NCI-H774 (cell line): ENCODE results near the gene CREB5.
"Not testable (repeated sequence)": the region's sequence is repeated elsewhere in the genome, so short reads cannot be mapped to it uniquely, and the experiment has no call there.

Experiments
- DNase-seq: peaks from one replicate; lab custom pipeline; 2025; lab: John Stamatoyannopoulos, UW

Gene CREB5

DNA sequence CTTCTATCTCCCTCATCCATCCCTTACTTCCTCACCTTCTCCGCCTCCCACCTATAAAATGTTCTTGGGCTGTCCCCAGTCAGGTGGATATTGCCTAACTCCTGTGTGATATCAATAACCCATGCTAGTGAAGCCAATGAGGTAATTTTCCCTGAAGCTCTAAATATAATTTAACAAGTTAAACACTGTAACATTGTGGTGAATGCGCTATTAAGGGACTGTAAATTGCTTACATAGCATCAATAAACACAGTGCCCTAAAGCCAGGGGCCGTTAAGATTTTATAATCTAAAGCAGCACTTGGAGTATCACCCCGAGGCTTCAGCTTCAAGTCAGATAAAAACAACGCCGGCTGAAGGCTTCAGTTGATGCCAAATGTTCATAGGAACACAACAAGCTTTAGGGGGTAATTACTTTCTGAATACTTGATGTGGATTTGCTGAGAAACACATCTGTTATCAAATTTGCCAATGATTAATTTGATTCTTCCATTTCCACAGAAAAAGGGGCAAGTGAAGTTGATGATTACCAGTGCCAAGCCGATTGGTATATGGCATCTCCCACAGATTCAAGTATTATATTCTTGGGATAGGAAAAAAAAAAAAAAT lies 138.4 kb downstream of the CREB5 start:
- DNase-seq: no peak

DNA sequence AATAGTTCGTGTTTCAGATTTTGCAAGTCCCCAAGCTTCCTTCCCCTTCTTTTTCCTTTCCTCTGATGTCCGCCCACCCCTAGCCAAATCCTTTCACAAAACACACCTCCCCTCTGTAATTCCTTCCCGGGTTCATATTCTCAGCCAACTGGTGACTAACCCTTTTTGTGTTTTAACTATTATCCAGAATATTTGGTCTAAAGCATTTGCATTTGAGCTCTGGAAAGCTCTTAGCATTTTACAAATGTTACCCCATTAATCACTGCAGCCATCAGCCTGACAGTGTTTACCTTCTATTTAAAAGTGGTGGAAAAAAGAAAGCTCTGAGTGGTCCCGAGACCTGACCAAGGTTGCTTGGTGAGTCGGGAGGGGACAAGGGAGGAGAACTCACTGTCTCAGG lies 139.0 kb downstream of the CREB5 start:
- no peak for DNase-seq

DNA sequence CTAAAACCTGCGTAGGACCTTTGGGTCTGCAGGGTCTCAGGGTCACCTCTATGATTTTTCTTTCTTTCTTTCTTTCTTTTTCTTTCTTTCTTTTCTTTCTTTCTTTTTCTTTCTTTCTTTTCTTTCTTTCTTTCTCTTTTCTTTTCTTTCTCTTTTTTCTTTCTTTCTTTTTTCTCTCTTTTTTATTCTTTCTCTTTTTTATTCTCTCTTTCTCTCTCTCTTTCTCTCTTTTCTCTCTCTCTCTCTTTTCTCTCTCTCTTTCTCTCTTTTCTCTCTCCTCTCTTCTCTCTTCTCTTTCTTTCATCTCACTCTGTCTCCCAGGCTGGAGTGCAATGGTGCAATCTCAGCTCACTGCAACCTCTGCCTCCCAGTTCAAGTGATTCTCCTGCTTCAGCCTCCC lies 139.4 kb downstream of the CREB5 start:
- not testable (repeated sequence) for DNase-seq

DNA sequence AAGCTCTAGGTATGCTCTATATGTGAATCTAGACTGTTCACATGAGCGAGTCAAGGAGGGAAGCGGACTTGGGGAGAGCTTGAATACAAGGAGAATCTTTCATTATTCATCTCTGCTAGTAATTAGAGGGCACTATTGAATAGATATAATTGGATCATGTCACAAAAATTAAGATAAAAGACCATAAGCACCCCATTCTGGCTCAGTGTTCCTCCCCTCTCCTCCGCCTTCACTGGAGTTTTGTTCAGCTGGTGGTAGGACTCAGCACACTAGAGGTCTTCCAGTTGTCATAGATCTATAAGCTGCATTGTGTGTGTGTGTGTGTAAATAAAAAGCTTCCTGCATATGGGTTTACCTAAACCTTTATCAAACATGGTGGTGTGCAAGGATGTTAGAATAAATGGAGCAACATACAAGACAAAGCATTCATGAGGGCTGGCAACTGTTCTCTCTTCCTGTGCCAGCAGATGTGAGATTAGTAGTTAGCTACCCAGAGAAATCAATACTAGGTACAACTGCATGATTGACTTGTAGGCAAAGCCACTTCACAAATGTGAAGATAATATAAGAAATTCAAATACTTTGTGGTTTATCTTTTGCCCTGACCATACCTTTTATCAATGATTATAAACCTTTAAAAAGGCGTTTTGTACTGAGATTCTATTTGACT lies 142.6 kb downstream of the CREB5 start:
- DNase-seq: no peak

DNA sequence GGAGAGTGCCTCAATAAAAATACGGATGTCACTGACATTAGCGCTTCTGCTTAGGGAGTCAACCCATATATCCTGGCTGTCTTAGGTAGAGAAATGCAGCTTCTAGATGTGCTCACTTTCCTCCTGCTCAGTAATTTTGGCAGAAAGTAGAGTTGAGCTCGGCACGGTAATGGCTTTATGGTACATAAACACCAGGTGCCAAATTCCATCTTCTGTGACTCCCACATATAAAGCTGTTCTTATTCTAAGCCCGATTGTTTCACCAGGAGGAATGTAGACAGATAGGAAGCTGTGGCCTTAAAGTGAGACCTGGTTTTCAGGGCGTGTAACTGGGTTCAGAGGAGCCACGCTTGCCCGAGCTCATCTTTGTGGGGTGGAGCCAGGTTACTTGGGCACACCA lies 143.7 kb downstream of the CREB5 start:
- DNase-seq: no peak

DNA sequence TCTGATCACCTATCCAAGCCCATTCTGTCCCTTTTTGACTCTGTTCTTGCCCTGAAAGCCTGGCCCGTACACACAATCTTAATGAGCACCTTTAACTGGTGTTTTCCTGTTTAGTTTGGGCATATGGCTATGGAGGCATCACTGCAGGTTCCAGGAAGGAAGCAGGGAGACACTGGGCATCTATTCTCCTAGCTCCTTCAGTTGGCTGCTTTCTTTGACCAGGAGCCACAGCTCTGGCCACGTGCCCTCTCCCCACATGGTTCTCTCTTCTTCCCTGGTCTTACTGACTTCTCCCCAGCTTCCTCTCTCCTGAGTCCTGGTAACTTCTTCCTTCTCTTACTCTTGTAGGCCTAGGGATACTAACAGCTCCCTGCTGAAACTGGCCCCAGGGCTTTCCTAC lies 144.4 kb downstream of the CREB5 start:
- DNase-seq: no peak

DNA sequence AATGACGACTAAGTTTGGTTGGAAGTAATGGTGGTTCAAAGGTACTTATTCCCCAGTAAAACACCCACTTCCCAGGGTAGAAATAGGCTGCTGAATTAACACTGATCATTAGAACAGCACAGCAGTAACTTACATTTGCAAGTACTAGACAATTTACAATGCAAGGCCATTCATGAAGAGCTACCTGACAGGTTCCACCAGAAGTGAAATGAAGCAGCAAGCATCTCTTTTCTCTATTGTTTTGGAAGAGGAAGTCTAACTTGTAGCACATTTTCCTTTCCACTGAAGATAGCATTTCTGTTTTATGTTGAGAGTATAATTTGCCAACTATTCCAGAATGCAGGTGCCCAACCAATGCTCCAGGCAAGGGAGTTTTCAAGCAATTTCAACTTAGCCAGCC lies 145.9 kb downstream of the CREB5 start:
- DNase-seq: no peak

DNA sequence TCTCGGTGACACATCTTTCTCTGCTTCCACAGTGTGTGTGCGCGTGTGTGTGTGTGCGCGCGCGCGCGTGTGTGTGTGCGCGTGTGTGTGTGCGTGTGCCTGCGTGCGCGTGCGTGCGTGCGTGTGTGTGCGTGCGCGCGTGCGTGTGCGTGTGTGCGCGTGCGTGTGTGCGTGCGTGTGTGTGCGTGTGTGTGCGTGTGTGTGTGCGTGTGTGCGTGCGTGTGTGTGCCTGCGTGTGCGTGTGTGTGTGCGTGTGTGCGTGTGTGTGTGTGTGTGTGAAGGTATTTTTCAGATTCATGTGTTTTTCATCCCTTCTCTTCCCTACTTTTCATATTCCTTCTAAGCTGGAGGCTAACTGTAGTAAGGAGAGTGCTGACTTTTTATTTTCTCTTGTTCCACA lies 148.4 kb downstream of the CREB5 start:
- DNase-seq: no peak

DNA sequence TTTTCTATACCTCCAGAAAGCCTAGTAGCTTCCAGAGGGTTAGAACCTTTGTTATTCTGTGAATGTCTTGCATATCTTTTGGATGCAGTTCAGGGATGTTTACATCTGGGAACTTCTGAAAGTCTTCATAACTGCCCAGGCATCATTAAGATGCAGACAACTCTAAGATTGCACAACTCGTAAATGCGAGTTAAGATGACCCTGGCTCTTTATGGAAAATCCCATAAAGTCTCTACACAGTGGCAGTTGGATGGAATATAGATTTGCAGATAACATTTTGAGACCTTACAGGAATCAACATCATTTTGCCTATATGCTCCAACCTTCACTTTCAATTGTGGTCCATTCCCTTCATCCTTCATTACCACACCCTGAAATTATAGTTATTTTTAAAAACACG lies 151.7 kb downstream of the CREB5 start:
- DNase-seq: no peak

DNA sequence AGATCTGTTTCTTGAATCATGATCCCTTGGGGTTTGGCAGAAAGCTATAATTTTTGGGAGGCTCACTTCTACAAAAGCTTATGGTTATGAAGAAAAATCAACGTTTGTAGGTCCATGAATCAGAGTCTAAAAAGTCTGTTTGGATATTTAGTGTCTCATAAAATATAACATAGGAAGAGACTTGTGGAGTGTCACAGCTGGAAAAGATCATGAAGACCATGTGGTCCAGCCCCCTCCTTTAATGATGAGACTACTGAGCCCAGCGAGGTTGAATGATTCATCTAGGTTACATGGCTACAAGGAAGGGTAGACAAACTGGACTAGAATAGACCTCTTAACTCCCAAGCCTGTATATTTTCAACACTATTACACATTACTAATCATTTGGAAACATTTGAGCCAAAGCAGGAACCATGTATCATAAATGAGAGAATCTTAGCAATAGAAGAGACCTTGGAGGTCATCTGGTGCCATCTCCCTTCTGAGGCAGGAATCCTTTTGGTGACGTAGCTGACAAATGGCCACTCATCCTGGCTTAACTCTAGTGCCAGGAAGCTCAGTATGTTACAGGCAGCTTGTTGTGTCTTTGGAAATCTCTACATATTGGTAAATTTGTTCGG lies 152.5 kb downstream of the CREB5 start:
- DNase-seq: no peak

DNA sequence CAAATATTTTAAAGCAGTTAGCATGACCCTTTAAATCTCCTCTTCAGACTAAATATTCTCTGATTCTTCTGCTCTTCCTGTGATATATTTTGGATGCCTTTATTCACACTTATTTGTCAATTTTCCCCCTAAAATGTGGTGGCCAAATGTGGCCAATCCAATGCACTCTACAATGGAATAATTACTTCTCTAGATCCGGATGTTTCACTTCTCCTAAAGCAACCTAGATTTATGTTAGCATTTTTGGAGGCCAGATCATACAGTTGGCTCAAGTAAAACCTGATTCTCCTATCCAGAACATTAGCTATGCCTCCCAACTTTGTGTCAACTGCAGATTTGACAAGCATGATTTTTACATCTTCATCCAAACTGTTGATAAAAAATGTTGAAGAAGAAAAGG lies 153.7 kb downstream of the CREB5 start:
- no peak for DNase-seq

DNA sequence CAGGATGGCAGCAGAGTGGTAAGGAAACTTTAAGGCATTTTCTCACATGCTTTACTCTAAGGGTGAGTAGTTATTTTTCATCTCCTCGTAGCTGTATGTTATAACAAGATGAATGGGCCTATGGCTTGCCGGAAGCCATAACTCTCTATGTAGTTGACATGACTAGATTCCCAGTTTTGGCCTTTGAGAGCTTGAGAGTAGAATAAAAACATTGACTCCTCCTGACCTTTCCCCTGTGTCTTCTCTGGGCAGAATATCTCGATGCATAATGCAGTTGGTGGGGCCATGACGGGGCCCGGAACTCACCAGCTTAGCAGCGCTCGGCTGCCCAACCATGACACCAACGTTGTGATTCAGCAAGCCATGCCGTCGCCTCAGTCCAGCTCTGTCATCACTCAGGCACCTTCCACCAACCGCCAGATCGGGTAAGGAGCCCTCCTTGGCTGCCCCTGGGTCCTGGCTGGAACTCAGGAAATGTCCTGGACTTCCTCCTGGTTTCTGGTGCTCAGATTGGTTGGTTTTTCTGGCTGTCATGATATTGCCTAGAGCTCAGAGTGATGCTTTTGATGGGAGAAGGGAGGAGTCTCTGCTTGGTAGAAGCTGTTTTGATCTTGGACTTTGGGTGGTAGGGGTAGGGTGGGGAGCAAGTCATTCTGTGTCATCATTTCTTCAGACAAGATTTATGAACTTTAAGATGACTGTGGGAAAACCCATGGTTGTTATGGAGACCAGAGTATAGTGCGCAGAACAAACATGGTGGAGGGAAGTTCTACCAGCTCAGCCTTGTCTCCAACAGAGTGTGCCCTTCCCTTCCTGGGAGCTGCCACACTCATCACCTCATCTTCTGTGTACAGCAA lies 158.0 kb downstream of the CREB5 start:
- DNase-seq: no peak

DNA sequence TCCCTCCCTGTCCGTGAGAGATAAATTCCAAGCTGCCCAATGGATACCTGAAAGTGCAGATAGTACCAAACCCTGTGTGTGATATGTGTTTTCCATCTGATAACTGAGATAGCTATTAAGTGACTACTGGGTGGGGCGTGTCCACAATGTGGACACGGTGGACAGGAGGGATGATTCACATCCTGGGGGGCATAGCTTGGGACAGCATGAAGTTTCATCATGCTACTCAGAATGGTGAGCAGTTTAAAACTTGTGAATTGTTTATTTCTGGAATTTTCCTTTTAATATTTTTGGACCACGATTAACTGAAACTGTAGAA lies 158.6 kb downstream of the CREB5 start:
- DNase-seq: no peak

DNA sequence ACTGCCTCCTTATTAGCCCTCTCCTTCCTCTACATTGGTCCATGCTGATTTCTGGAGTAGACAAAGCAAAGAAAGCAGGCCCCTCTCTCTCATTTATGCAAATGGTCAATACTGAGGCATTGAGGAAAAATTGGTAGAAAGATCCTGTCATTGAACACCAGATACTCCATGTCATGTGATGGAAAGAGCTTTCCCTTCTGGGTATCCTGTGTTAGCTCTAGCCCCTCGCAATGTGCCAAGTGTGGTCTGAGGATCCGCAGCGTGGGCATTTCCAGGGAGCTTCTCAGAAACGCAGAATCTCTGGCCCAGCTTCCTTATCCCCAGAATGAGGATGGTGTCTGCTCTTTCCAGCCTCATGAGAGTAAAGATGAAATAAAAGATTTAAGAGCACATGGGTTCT lies 159.1 kb downstream of the CREB5 start:
- DNase-seq: no peak

DNA sequence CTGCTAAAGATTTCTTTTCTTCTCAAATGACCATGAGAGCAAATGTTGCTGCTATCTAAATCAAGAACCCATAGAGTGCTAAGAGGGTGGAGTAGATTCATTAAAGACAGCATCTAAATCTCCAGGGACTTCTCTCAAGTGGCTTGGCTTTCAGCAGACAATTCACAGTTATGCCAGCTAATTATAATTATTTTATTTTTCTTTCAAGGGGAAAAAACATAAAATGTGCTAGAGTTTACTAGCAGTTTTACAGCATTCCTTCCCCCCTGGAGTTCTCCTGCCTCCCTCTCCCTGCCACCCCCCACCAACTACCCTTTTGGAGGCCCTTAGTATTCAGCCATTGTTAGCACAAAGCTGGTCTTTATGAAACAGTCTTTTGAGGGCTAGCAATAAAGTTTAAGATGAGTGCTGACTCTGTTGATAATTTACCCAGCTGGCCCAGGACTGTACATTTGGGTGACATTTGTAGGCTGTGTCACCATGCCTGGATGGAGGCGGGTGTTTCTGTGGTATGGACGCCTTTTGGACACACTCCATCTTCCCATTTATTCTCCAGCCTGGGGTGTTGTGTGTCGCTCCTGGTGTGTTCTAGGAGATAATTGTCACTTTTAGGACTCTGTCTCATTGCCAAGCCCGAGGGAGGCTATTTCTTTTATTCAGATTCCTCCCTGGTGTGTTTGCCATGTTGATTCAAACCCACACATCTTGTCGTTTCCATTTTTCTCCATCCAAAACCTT lies 160.2 kb downstream of the CREB5 start:
- DNase-seq: peak; percentile 40

DNA sequence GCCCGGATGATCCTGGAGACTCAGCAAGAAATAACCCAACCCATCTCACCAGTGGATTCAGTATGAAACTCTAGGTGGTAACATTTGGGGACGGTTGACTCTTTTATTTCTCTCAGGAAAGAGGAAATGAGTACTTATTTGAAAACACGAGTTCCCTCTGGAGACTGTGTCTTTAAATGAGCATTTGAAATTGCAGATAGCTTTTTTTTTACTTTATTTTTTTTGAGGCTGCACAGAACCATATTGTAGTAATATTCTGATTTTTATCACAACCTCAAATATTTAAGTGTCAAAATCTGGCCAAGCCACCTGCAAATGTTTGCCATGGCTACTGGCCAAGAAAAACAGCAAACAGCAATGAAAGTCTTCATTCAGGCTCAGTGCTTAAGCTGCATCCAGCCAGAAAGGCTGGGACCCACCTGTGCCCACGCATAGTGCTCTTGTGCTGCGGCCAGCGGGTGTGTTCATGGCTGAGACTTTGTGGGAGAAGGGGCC lies 160.8 kb downstream of the CREB5 start:
- DNase-seq: peak; percentile 81

DNA sequence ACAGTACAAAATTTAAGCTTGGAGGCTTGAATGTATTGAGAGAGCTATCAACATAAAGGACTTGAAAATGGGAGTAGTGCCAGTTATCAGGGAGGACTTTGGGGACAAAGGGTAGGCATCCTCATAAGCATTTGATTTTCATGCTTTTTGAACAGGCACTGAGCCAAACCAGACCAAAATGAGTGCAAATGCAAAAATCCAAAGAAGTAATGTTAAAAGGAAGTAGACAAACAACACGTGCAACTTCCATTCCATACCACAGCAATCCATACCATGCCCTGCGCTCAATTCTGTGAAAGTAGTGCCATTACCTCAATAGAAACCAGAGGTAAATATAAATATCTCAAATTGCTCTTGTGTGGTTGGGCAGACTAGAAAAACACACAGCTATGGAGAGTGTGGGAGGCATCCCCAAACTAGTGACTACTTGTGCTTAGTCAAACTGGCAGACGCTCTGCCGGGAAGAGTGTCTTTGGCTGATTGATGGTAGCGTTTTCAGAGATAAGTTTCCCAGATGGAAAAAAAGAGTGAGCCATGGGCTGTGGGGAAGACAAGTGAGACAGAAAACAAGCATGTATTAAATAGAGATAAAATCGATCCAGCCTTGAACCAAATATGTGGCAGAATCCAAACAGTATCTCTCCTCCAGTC lies 161.5 kb downstream of the CREB5 start:
- peak; percentile 75 for DNase-seq

DNA sequence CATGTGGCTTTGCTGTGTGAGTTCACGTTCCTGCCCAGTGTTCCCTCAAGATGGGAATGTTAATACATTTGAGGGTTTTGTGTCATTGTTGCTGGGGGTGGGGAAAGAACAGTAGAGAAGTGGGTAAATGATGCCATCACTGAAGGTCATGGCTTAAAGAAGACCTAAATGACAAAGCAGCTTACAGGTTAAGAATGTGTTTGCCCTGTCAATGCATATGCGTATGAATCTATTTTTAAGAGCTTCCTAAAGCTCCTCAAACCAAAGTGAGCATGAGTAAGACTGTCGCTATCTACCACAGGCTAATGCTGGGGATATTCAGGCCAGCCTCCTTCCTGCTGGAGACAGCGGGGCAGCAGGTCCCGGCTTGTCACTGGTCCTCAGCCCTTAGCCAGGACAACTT lies 162.9 kb downstream of the CREB5 start:
- DNase-seq: no peak

DNA sequence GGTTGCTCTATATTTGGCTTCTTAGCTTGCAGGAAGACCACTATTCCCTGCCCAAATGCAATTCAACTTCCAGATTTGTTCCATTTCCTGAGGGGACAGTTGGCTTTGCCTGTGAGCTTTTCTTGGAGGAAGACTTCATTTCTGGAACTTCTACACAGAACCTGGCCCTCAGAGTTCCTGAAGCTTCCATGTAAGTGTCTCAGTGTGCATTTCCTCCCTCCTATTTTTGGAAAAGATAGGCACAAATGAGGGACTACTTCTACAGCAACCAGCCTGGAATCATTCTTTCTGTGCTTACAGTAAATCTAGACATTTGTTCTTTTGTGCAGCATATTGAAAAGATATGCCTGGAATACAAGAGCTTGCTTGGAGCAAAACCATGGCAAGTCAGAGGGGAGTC lies 164.3 kb downstream of the CREB5 start:
- DNase-seq: no peak

DNA sequence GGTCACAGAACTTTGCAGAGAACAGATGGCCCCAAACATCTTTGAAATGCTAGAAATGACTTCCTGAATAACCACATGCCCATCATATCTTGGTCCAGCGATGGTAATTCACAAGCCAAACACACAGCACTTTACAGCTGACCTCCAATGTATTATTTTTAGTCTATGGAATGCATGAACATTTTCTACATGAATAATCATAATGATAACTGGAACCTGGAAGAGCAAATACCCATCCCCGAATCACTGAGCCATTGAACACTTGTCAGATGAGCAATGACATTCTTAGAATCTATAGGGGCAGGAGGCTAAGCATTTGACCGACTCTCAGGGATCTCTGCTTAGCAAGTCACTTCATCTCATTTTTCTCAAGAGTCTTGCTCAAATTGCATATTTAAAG lies 167.3 kb downstream of the CREB5 start:
- no peak for DNase-seq

DNA sequence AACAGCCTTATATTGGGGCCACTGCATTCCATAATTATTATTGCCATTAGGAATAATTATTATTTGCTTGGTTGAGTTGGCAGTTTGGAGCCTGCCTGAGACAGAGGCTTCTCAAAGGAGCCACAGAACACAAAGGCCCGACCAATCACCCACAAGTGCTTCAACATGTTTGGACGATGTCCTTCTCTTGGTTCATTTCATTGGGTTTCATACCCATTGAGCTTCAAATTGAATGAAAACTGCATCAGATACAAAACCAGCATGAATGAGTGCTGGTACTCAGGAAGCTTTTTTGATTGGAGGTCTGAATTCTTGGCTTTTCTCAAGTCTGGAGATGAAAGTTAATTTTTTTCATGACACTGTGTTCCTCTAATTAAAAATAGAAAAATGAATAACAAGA lies 168.3 kb downstream of the CREB5 start:
- DNase-seq: no peak

DNA sequence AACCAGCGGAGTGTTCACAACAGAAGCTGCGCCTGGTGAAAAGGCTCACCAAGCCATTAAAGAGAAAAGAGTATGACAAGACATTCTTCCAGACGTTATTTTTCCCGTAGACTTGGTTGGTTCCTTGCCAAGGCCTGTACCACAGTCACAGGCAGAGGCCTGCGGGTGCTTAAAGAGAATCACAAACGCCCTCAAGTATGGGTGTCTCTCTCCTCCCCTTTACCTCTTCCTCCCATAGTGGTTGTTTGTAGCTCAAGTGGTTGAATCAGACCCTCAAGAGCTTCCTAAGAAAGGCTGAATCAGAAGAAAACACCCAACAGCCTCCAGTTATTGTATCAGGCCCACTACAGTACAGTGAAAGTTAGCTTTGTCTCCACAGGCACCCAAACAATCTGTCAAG lies 169.0 kb downstream of the CREB5 start:
- DNase-seq: no peak
